ENCODE results near the gene GIT1.
"Not testable (repeated sequence)": the region's sequence is repeated elsewhere in the genome, so short reads cannot be mapped to it uniquely, and the experiment has no call there.

GIT1 gene

GRCh38 chr17:29567554-29568330 lies 21.7 kb downstream of the GIT1 start:
- no peak for DNase-seq (ENCODE audit: low read depth, low spot score)

GRCh38 chr17:29567304-29567553 lies 22.2 kb downstream of the GIT1 start:
- no peak for DNase-seq (ENCODE audit: low read depth, low spot score)

- no peak for DNase-seq (ENCODE audit: low read depth, low spot score)
Observed at GRCh38 chr17:29566473-29567303, 22.8 kb downstream of the GIT1 start, which contains the start of gene ABHD15. ABHD15 (minus strand) TSS chr17:29567037; CDS start chr17:29566966, 71 bp downstream.

- no peak for DNase-seq (ENCODE audit: low read depth, low spot score)
Observed at GRCh38 chr17:29565643-29566472, 23.6 kb downstream of the GIT1 start.

GRCh38 chr17:29563816-29564215 lies 25.6 kb downstream of the GIT1 start:
- no peak for DNase-seq (ENCODE audit: low read depth, low spot score)

GRCh38 chr17:29562615-29563014 lies 26.8 kb downstream of the GIT1 start:
- DNase-seq (ENCODE audit: low read depth, low spot score) = no peak

- DNase-seq (ENCODE audit: low read depth, low spot score) = no peak
Observed at GRCh38 chr17:29561554-29562517, 27.6 kb downstream of the GIT1 start.

GRCh38 chr17:29560316-29560715 lies 29.1 kb downstream of the GIT1 start:
- no peak for DNase-seq (ENCODE audit: low read depth, low spot score)

- no peak for DNase-seq (ENCODE audit: low read depth, low spot score)
Observed at GRCh38 chr17:29559640-29560039, 29.8 kb downstream of the GIT1 start.

- DNase-seq (ENCODE audit: low read depth, low spot score) = not testable (repeated sequence)
Observed at GRCh38 chr17:29558139-29558538, 31.3 kb downstream of the GIT1 start.

GRCh38 chr17:29557739-29558116 lies 31.7 kb downstream of the GIT1 start:
- no peak for DNase-seq (ENCODE audit: low read depth, low spot score)

GRCh38 chr17:29557085-29557738 lies 32.2 kb downstream of the GIT1 start:
- DNase-seq (ENCODE audit: low read depth, low spot score) = no peak

GRCh38 chr17:29555840-29556239 lies 33.6 kb downstream of the GIT1 start:
- DNase-seq (ENCODE audit: low read depth, low spot score) = no peak

GRCh38 chr17:29549177-29549923 lies 40.1 kb downstream of the GIT1 start:
- DNase-seq (ENCODE audit: low read depth, low spot score) = no peak

- DNase-seq (ENCODE audit: low read depth, low spot score) = no peak
Observed at GRCh38 chr17:29546830-29547229, 42.6 kb downstream of the GIT1 start.

GRCh38 chr17:29546085-29546484 lies 43.4 kb downstream of the GIT1 start:
- no peak for DNase-seq (ENCODE audit: low read depth, low spot score)

- DNase-seq (ENCODE audit: low read depth, low spot score) = no peak
Observed at GRCh38 chr17:29544066-29544465, 45.4 kb downstream of the GIT1 start.

GRCh38 chr17:29533976-29534375 lies 55.5 kb downstream of the GIT1 start:
- DNase-seq (ENCODE audit: low read depth, low spot score) = no peak

- no peak for DNase-seq (ENCODE audit: low read depth, low spot score)
Observed at GRCh38 chr17:29526322-29526721, 63.1 kb downstream of the GIT1 start.

GRCh38 chr17:29524692-29525091 lies 64.8 kb downstream of the GIT1 start:
- DNase-seq (ENCODE audit: low read depth, low spot score) = no peak

Data from smooth muscle cell of the brain vasculature (primary cell).